ENCODE data around the gene FAM186B.

GRCh38 chr12:49645146-49646039 is 40.0 kb upstream of the FAM186B start:
- TF ChIP-seq CTCF (conservative IDR thresholded peaks at IDR 0.05; ENCODE audit: low read depth in 2 of 2): no peak
- no peak for TF ChIP-seq CREB1 (CRISPR knock-in tag; IDR thresholded peaks at IDR 0.05; ENCODE audit: low read depth)
- TF ChIP-seq, protein P1, sequence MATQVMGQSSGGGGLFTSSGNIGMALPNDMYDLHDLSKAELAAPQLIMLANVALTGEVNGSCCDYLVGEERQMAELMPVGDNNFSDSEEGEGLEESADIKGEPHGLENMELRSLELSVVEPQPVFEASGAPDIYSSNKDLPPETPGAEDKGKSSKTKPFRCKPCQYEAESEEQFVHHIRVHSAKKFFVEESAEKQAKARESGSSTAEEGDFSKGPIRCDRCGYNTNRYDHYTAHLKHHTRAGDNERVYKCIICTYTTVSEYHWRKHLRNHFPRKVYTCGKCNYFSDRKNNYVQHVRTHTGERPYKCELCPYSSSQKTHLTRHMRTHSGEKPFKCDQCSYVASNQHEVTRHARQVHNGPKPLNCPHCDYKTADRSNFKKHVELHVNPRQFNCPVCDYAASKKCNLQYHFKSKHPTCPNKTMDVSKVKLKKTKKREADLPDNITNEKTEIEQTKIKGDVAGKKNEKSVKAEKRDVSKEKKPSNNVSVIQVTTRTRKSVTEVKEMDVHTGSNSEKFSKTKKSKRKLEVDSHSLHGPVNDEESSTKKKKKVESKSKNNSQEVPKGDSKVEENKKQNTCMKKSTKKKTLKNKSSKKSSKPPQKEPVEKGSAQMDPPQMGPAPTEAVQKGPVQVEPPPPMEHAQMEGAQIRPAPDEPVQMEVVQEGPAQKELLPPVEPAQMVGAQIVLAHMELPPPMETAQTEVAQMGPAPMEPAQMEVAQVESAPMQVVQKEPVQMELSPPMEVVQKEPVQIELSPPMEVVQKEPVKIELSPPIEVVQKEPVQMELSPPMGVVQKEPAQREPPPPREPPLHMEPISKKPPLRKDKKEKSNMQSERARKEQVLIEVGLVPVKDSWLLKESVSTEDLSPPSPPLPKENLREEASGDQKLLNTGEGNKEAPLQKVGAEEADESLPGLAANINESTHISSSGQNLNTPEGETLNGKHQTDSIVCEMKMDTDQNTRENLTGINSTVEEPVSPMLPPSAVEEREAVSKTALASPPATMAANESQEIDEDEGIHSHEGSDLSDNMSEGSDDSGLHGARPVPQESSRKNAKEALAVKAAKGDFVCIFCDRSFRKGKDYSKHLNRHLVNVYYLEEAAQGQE (IDR thresholded peaks at IDR 0.05; ENCODE audit: unreplicated experiment): no peak
- no peak for TF ChIP-seq ETS1 (IDR thresholded peaks at IDR 0.05)
- no peak for TF ChIP-seq EZH2 (IDR thresholded peaks at IDR 0.05; ENCODE audit: low read depth, unreplicated experiment)
- TF ChIP-seq POLR2AphosphoS5 (IDR thresholded peaks at IDR 0.05; ENCODE audit: low read depth): no peak
- no peak for TF ChIP-seq STAT1 (IDR thresholded peaks at IDR 0.05; ENCODE audit: unreplicated experiment)
- TF ChIP-seq ZNF331 (CRISPR knock-in tag; IDR thresholded peaks at IDR 0.05; ENCODE audit: low read depth): no peak
- no peak for TF ChIP-seq ZNF114 (CRISPR knock-in tag; IDR thresholded peaks at IDR 0.05)
- TF ChIP-seq NANOG (IDR thresholded peaks at IDR 0.05; ENCODE audit: borderline replicate concordance): no peak
- TF ChIP-seq EZH2phosphoT487 (IDR thresholded peaks at IDR 0.05; ENCODE audit: unreplicated experiment): no peak
- no peak for TF ChIP-seq JUNB (IDR thresholded peaks at IDR 0.05; ENCODE audit: unreplicated experiment)

All from GM23338 (cell line).